Measurements from ENCODE around the gene ANKUB1.

ANKUB1 gene

DNA sequence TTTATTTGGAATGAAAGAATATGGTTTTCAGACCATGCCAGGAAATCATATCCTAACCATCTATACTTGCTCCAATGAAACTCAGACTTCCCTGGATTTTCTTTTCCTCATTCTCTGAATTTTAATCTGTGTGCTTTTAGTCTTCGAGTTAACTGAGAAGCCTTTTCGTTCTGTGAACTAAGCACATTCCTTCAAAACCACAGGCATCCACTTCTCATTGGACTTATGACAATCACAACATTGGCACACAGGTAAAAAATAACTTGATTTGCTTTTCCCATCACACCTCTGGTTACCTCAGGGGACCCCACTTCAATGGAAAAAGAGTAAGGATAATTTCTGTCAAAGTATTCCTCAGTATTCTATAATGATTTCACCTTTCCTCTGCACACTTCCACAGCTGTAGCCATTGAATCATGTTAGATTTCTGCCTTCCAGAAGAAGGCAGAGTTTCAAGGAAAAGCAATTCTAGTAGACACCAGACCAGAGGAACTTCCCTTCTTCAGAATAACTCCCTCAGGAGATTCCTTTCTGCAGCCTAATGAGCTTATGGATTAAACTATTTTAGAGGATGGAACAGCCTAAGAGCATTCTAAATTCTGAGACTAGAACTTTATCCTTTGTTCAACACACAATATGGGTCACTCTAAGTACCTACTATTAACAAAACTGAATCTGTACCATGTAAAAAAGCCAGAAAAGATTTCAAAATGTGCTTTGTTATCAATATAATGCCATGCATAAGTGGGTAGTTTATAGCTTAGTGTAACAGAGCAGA lies 56.0 kb downstream of the ANKUB1 start:
- H3K27ac ChIP-seq, result no peak overlapping the region
- H3K4me1 ChIP-seq (ENCODE audit: control insufficient read depth in 1 of 2, insufficient read depth in 1 of 2, low read depth in 1 of 2, low read length in 1 of 2), result no peaks in the 10 kb centered on the region
- H3K27me3 ChIP-seq, result peaks cover 20% of the 10 kb centered on the region
- peaks cover 26% of the 10 kb centered on the region for H3K36me3 ChIP-seq
- H3K4me3 ChIP-seq (ENCODE audit: low read depth in 1 of 2, low read length in 1 of 2), result no peak overlapping the region
- TF ChIP-seq, protein P1, sequence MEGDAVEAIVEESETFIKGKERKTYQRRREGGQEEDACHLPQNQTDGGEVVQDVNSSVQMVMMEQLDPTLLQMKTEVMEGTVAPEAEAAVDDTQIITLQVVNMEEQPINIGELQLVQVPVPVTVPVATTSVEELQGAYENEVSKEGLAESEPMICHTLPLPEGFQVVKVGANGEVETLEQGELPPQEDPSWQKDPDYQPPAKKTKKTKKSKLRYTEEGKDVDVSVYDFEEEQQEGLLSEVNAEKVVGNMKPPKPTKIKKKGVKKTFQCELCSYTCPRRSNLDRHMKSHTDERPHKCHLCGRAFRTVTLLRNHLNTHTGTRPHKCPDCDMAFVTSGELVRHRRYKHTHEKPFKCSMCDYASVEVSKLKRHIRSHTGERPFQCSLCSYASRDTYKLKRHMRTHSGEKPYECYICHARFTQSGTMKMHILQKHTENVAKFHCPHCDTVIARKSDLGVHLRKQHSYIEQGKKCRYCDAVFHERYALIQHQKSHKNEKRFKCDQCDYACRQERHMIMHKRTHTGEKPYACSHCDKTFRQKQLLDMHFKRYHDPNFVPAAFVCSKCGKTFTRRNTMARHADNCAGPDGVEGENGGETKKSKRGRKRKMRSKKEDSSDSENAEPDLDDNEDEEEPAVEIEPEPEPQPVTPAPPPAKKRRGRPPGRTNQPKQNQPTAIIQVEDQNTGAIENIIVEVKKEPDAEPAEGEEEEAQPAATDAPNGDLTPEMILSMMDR (IDR thresholded peaks at IDR 0.05), result no peak
- no peaks in the 10 kb centered on the region for H3K9me3 ChIP-seq

DNA sequence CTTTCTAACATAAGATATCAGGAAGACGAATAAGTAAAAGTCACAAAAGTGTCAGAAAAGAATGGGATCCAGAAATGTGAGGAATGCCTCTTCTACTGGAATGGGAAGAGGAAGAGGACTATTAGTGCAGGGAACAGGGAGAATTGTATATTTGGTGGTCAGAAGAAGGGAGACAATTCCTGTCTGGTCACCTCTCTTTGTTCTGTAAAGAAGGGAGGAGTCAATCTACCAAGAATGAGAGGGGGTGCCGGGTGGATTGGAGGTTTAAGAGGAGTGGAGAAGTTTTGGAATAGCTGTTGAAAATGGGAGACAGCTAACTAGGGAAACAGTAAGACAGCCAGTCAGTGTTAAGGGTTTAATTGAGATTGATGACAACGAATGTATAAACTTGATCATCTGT lies 60.1 kb downstream of the ANKUB1 start:
- Histone ChIP-seq H3K27me3 (peaks cover 35% of the 10 kb centered on the region), H3K9me3 (no peaks in the 10 kb centered on the region), H3K4me1 (ENCODE audit: control insufficient read depth in 1 of 2, insufficient read depth in 1 of 2, low read depth in 1 of 2, low read length in 1 of 2) (no peaks in the 10 kb centered on the region), H3K4me3 (ENCODE audit: low read depth in 1 of 2, low read length in 1 of 2) (no peak overlapping the region), H3K27ac (no peak overlapping the region), H3K36me3 (no peaks in the 10 kb centered on the region)
- TF ChIP-seq, protein P1 (IDR thresholded peaks at IDR 0.05), result no peak

DNA sequence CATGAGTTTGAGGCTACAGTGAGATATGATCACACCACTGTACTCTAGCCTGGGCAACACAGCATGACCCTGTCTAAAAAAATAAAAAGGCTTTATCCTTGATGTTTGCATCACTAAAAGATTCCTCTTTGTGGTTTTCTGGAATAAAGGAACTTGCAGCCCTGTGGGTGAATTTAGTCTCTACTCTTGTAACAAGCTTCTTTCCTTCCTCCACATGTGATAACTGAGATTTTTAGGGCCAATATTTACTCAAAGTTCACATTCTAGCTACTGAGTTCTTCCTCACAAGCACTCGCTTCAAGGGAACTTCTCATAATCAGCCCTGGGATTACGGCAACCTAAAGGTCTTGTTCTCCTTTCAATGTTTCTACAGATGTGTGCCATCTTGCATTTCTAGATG lies 64.7 kb downstream of the ANKUB1 start:
- no peaks in the 10 kb centered on the region for H3K9me3 ChIP-seq
- H3K27ac ChIP-seq, result no peak overlapping the region
- H3K4me3 ChIP-seq (ENCODE audit: low read depth in 1 of 2, low read length in 1 of 2), result no peak overlapping the region
- H3K4me1 ChIP-seq (ENCODE audit: control insufficient read depth in 1 of 2, insufficient read depth in 1 of 2, low read depth in 1 of 2, low read length in 1 of 2), result no peaks in the 10 kb centered on the region
- H3K36me3 ChIP-seq, result no peaks in the 10 kb centered on the region
- TF ChIP-seq, protein P1 (IDR thresholded peaks at IDR 0.05), result no peak
- peaks cover 55% of the 10 kb centered on the region for H3K27me3 ChIP-seq

DNA sequence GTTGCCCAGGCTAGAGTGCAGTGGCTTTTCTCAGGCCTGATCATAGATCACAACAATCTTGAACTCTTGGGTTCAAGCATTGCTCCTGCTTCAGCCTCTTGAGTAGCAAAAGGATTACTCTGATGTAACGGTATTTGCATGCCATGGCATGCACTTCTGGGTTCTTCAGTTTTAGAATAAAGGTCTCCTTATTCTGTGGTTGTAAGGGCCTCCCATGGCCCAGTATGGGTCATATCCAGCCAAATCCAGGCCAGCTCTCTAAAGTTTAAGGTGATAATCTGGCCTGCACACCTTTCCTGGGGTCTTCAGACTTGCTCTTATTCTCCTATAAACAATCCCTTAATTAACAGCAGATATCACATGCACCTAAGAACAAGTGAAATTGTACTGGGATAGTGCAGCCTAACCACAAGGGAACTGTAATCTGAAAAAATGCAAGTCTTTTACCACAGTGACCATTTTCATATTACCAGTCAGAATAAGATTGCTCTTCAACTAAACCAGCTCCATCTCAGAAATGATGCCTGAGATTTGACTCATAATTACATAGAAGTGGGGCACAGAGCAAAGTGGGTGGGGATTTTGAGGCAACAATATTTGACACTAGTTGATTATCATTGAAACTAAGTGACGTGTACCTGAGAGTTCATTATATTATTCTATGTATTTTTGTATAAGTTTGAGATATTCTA lies 65.5 kb downstream of the ANKUB1 start:
- H3K36me3 ChIP-seq, result no peaks in the 10 kb centered on the region
- no peaks in the 10 kb centered on the region for H3K9me3 ChIP-seq
- no peak overlapping the region for H3K27ac ChIP-seq
- H3K4me1 ChIP-seq (ENCODE audit: control insufficient read depth in 1 of 2, insufficient read depth in 1 of 2, low read depth in 1 of 2, low read length in 1 of 2), result no peaks in the 10 kb centered on the region
- peaks cover 49% of the 10 kb centered on the region for H3K27me3 ChIP-seq
- TF ChIP-seq, protein P1 (IDR thresholded peaks at IDR 0.05), result no peak
- H3K4me3 ChIP-seq (ENCODE audit: low read depth in 1 of 2, low read length in 1 of 2), result no peak overlapping the region

DNA sequence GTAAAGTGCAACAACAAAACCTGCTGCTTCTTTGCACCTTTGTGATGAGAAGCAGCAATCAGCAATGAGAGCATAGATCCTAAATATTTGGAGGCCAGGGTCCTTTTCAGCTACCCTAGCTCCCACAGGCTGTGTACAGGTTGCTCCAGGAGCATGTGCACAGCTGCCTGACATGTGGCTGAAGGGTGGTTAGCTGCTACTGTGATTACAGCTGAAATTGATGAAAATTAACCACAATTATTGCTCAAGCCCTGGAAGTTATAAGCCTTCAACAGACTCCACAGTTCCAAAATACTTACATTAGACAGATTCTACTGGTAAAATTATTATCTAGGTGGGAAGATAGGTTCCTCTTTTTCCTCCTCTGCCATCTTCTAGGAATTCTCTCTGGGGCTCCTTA lies 68.6 kb downstream of the ANKUB1 start:
- peaks cover 34% of the 10 kb centered on the region for H3K27me3 ChIP-seq
- H3K36me3 ChIP-seq, result no peaks in the 10 kb centered on the region
- no peak overlapping the region for H3K27ac ChIP-seq
- no peaks in the 10 kb centered on the region for H3K9me3 ChIP-seq
- TF ChIP-seq, protein P1 (IDR thresholded peaks at IDR 0.05), result no peak
- no peaks in the 10 kb centered on the region for H3K4me1 ChIP-seq (ENCODE audit: control insufficient read depth in 1 of 2, insufficient read depth in 1 of 2, low read depth in 1 of 2, low read length in 1 of 2)
- no peak overlapping the region for H3K4me3 ChIP-seq (ENCODE audit: low read depth in 1 of 2, low read length in 1 of 2)
